OCI-LY3 (cell line): ENCODE measurements around the gene MAML2.

Experiments used
- CTCF ChIP-seq: fragments of 200-600, 300-600 bp; sonication (generic); IDR thresholded peaks from 2 replicates; pipeline ENCODE4 v1.5.1; 2014; ENCODE audit warnings: antibody characterized with exemption, low read length, low read depth
- EZH2phosphoT487 ChIP-seq: fragments of 200-600 bp; shearing (Covaris generic); IDR thresholded peaks from 2 replicates; pipeline ENCODE4 v1.6.1; 2018; ENCODE audit warnings: antibody characterized with exemption, mixed run types, low read depth

GRCh38 chr11:96342014-96342960 lies 708 bp downstream of the MAML2 start:
- TF ChIP-seq CTCF, result no peak
- TF ChIP-seq EZH2phosphoT487, result no peak
